HG02571 (cell line): ENCODE measurements around the gene EYA2.

Experiments used
- ATAC-seq: cut with Tn5 transposase; IDR thresholded peaks from one replicate; pipeline ENCODE4 v1.9.1; 2021; ENCODE audit warnings: mild to moderate bottlenecking, moderate library complexity; ENCODE audit not compliant: unreplicated experiment

The EYA2 gene

GRCh38 chr20:47099093-47099492, 204.4 kb downstream of the EYA2 start:
- no peak for ATAC-seq

GRCh38 chr20:47099825-47100441, 205.3 kb downstream of the EYA2 start:
- no peak for ATAC-seq

- ATAC-seq: no peak
Observed at GRCh38 chr20:47102629-47103028, 208.0 kb downstream of the EYA2 start.

GRCh38 chr20:47106786-47107185, 212.1 kb downstream of the EYA2 start:
- no peak for ATAC-seq

GRCh38 chr20:47108994-47109393, 214.4 kb downstream of the EYA2 start:
- no peak for ATAC-seq

- ATAC-seq: no peak
Observed at GRCh38 chr20:47110819-47111218, 216.2 kb downstream of the EYA2 start.

- no peak for ATAC-seq
Observed at GRCh38 chr20:47111576-47111975, 216.9 kb downstream of the EYA2 start.

- no peak for ATAC-seq
Observed at GRCh38 chr20:47113362-47114109, 218.9 kb downstream of the EYA2 start.

GRCh38 chr20:47115694-47116093, 221.1 kb downstream of the EYA2 start:
- no peak for ATAC-seq

- ATAC-seq: no peak
Observed at GRCh38 chr20:47117371-47117770, 222.7 kb downstream of the EYA2 start.

- no peak for ATAC-seq
Observed at GRCh38 chr20:47117773-47118172, 223.1 kb downstream of the EYA2 start.

GRCh38 chr20:47118206-47118605, 223.6 kb downstream of the EYA2 start:
- no peak for ATAC-seq

GRCh38 chr20:47118641-47119040, 224.0 kb downstream of the EYA2 start:
- ATAC-seq: no peak

GRCh38 chr20:47120346-47120936, 225.8 kb downstream of the EYA2 start:
- no peak for ATAC-seq

- ATAC-seq: no peak
Observed at GRCh38 chr20:47122560-47122959, 227.9 kb downstream of the EYA2 start.

GRCh38 chr20:47124181-47124717, 229.6 kb downstream of the EYA2 start:
- no peak for ATAC-seq

GRCh38 chr20:47125508-47125757, 230.8 kb downstream of the EYA2 start:
- ATAC-seq: no peak

GRCh38 chr20:47125758-47126591, 231.3 kb downstream of the EYA2 start:
- no peak for ATAC-seq

- no peak for ATAC-seq
Observed at GRCh38 chr20:47126709-47127108, 232.1 kb downstream of the EYA2 start.

GRCh38 chr20:47127546-47127945, 232.9 kb downstream of the EYA2 start:
- no peak for ATAC-seq

GRCh38 chr20:47127999-47128398, 233.4 kb downstream of the EYA2 start:
- ATAC-seq: no peak
